Activated T-cell treated with anti-CD3 and anti-CD28 coated beads for 24 hours (primary cell): ENCODE data around the gene FTSJ3.
A peak's percentile ranks its signal among the peaks of the same experiment; 100 is the strongest.

Experiments
- DNase-seq: peaks from one replicate; pipeline ENCODE4 v3.0.0-alpha.2; 2020; ENCODE audit warnings: low read depth

FTSJ3 gene

GRCh38 chr17:63786117-63786516, 41.3 kb downstream of the FTSJ3 start:
- DNase-seq, result no peak

GRCh38 chr17:63785556-63785955, 41.9 kb downstream of the FTSJ3 start:
- DNase-seq, result no peak

GRCh38 chr17:63783522-63783921, 43.9 kb downstream of the FTSJ3 start:
- no peak for DNase-seq

- no peak for DNase-seq
Observed at GRCh38 chr17:63780928-63781327, 46.5 kb downstream of the FTSJ3 start.

- no peak for DNase-seq
Observed at GRCh38 chr17:63780507-63780906, 47.0 kb downstream of the FTSJ3 start.

- no peak for DNase-seq
Observed at GRCh38 chr17:63775420-63775819, 52.0 kb downstream of the FTSJ3 start.

- DNase-seq, result no peak
Observed at GRCh38 chr17:63774969-63775265, 52.5 kb downstream of the FTSJ3 start.

- no peak for DNase-seq
Observed at GRCh38 chr17:63774141-63774968, 53.1 kb downstream of the FTSJ3 start, which contains the start of gene DDX42. Gene DDX42 (plus strand): TSS chr17:63774170. CDS start chr17:63787050, 12,880 bp downstream.

- peak; percentile 98 for DNase-seq
Observed at GRCh38 chr17:63773272-63774140, 54.0 kb downstream of the FTSJ3 start, which contains the start of gene CCDC47. Gene CCDC47 (minus strand): TSS chr17:63773597. CDS start chr17:63766175, 7,422 bp downstream.

GRCh38 chr17:63772801-63773271, 54.6 kb downstream of the FTSJ3 start:
- peak; percentile 4 for DNase-seq
